ENCODE measurements around the gene HFE.
"Not testable (repeated sequence)": the region's sequence is repeated elsewhere in the genome, so short reads cannot be mapped to it uniquely, and the experiment has no call there.

The HFE gene

GRCh38 chr6:26087284-26088115 is at the start of gene HFE:
Gene HFE (plus strand): TSS chr6:26087429. CDS start chr6:26087441, 12 bp downstream.
- DNase-seq (ENCODE audit: low spot score) = no peak

- DNase-seq (ENCODE audit: low spot score) = no peak
Measured at GRCh38 chr6:26041946-26042345, 45.3 kb upstream of the HFE start.

- DNase-seq (ENCODE audit: low spot score) = peak; percentile 56
Measured at GRCh38 chr6:26043384-26044139, 43.7 kb upstream of the HFE start.

GRCh38 chr6:26044140-26045064 is 42.8 kb upstream of the HFE start:
- no peak for DNase-seq (ENCODE audit: low spot score)

DNA sequence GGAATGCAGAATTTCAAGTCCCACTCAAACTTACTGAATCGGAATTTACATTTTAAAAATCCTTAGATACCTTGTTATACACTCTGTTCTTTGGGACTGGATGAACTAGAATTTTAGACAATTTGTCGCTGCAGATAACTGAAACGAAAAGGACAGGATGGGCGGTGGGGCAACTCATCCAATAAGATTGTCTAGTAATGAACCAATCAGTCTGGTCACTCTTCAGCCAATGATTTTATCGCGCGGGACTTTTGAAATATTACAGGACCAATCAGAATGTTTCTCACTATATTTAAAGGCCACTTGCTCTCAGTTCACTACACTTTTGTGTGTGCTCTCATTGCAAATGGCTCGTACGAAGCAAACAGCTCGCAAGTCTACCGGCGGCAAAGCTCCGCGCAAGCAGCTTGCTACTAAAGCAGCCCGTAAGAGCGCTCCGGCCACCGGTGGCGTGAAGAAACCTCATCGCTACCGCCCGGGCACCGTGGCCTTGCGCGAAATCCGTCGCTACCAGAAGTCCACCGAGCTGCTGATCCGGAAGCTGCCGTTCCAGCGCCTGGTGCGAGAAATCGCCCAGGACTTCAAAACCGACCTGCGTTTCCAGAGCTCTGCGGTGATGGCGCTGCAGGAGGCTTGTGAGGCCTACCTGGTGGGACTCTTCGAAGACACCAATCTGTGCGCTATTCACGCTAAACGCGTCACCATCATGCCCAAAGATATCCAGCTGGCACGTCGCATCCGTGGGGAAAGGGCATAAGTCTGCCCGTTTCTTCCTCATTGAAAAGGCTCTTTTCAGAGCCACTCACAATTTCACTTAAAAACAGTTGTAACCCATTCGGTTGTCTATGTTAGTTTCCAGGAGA is 41.9 kb upstream of the HFE start:
- DNase-seq (ENCODE audit: low spot score) = peak; percentile 53

GRCh38 chr6:26045928-26046368 is 41.3 kb upstream of the HFE start:
- DNase-seq (ENCODE audit: low spot score) = no peak

GRCh38 chr6:26047329-26047728 is 39.9 kb upstream of the HFE start:
- not testable (repeated sequence) for DNase-seq (ENCODE audit: low spot score)

DNA sequence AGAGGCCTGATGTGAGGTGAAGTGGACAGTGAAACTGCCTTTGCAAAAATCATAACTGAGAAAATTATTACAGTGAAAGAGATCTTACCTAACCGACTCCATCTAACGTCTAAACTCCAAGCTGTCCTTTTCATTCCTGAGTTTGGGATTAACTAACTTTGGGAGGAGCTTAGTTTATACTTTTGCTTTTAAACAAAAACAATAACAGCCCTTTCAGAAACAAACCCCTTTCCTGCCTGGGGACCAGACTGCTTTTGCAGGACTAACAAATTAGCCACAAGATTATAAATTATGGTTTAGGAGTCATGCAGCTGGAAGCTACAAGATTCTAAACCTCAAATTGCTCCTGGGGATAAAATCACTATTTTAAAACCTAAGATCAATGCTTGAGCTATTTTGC is 38.6 kb upstream of the HFE start:
- no peak for DNase-seq (ENCODE audit: low spot score)

- DNase-seq (ENCODE audit: low spot score) = no peak
Measured at GRCh38 chr6:26051665-26052310, 35.4 kb upstream of the HFE start.

- DNase-seq (ENCODE audit: low spot score) = not testable (repeated sequence)
Measured at GRCh38 chr6:26052762-26053250, 34.4 kb upstream of the HFE start.

DNA sequence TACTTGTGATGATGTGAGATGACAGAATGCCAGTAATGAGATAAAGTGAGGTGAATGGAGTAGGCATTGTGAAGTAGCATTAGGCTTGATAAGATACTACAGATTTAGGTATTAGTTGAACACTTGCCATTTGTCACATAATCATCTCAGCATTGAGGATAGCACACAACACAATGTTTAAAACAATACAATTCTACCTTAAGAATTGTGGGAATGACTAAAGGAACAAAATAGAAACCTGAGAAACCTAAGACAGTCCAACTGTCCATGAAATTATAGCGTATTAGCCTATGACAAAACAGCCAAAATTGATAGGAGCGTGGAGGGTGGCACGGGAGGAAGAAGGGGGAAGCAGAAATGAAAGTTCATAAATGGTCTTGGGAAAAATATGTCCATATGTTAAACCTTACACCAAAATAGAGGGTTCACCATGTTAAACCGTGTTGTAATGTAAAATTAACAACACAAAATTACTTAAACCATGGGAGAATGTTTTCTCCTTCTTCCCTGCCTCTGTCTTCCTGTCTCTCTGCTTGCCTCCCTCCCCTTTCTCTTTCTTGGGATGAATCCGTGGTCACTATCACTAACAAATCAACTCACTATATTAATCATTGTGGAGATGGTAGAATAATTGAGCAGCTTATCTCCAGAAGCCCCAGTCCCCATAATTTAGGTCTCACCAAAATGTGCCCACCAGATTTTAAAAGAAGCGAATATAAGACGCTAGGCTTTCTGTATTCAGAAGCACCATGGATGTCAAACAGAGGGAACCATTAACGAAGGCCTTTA is 33.0 kb upstream of the HFE start:
- no peak for DNase-seq (ENCODE audit: low spot score)

DNA sequence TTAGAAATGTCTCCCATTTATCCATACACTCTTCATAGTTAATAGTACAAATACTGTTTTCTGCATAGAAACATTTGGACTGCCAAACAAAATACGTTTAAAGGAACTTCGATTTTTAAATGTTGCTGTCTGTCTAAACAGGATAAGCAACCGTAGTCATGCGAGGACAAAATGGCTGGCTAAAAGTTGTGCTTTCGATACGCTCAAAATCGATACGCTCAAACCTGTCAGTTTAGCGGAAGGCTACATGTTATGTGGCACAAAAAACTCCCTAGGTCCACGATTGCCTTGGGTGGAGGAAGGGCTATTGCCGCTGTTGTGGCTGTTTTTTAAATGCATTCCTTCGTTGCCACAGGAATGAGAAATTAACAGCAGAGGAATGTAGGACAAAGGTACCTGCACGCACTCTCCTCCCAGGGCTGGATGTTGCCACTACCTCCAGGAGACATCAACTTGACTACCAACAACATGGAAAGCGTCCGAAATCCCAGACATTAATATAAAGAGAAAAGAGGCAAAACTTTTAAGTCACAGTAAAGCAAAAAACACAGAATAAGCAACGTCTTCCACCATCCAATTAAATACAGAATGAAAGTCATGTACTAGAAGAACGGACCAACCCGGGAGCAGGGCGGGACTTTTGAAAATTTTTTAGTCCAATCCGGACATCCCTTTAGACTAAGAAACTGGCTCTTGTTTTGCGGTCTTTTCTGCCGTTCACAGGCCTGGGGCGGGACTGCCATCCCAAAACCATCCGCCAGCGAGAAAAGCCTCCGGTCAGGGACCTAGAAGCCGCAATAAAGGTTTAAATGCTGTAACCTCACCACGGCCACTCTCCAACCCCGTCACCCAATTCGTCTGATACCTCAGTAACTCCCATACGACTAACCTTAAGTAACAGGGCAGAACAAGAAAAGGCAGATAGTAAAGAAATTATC is 32.2 kb upstream of the HFE start:
- peak; percentile 95 for DNase-seq (ENCODE audit: low spot score)

GRCh38 chr6:26055719-26056582 is 31.3 kb upstream of the HFE start:
- peak; percentile 89 for DNase-seq (ENCODE audit: low spot score)

GRCh38 chr6:26056583-26057350 is 30.5 kb upstream of the HFE start:
- no peak for DNase-seq (ENCODE audit: low spot score)

DNA sequence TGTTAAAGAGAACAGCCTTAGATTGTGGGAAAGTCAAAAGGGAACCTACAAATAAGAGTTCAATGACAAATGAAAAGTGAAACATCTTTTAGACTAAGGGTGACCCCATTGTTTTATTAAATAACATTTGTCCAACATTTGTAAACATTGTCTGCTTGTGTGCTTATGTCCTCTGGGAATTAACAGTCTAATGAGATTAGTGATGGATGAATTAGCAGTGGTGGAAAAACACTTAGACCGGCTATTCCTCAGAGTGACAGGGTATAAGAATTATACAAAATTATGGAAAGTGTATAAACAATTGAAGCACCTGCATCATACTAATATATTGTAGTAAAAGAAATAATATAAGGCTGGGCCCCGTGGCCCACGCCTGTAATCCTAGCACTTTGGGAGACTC is 29.3 kb upstream of the HFE start:
- DNase-seq (ENCODE audit: low spot score) = no peak

DNA sequence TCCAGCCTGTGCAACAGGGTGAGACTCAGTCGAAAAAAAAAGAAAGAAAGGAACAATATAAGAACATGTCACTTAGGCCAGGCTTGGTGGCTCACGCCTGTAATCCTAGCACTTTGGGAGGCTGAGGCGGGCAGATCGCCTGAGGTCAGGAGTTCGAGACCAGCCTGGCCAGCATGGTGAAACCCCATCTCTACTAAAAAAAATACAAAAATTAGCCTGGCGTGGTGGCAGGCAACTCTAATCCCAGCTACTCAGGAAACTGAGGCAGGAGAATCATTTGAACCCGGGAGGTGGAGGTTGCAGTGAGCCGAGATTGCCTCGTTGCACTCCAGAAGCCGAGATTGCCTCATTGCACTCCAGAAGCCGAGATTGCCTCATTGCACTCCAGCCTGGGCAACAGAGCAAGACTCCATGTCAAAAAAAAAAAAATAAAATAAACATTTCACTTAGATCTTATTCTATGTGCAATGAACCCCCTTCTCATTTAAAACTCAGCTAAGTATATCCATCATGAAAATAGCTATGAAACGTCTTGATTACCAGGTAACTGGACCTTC is 28.7 kb upstream of the HFE start:
- not testable (repeated sequence) for DNase-seq (ENCODE audit: low spot score)

All from SW480 (cell line).